Endodermal cell (in vitro differentiated cells): ENCODE data around the gene RDH13. TPM values are rescaled to one million over a fixed set of nuclear protein-coding genes. Genes with fewer than 3 reads are reported as not detected.
"Not testable (repeated sequence)": the region's sequence is repeated elsewhere in the genome, so short reads cannot be mapped to it uniquely, and the experiment has no call there.

Source experiments
- DNase-seq: peaks from one replicate; pipeline ENCODE4 v3.0.0-alpha.2; 2017
- H3K27ac ChIP-seq: 2 replicates; pipeline ENCODE4 v1.5.1; 2013; ENCODE audit warnings: mild to moderate bottlenecking, low read depth, low read length, moderate library complexity
- H3K27me3 ChIP-seq: 2 replicates; pipeline ENCODE4 v1.6.1; 2013; ENCODE audit warnings: mild to moderate bottlenecking, low read length, moderate library complexity; ENCODE audit not compliant: insufficient read depth, control insufficient read depth, poor library complexity, severe bottlenecking
- H3K36me3 ChIP-seq: 2 replicates; pipeline ENCODE4 v1.7.0; 2013; ENCODE audit warnings: mild to moderate bottlenecking, low read length, moderate library complexity; ENCODE audit not compliant: control insufficient read depth, insufficient read depth
- H3K4me1 ChIP-seq: one replicate; pipeline ENCODE4 v1.7.0; 2013; ENCODE audit warnings: low read length; ENCODE audit not compliant: control insufficient read depth, insufficient read depth
- H3K4me3 ChIP-seq: 2 replicates; pipeline ENCODE4 v1.5.1; 2013; ENCODE audit warnings: mild to moderate bottlenecking, low read length, moderate library complexity
- H3K9ac ChIP-seq: 2 replicates; pipeline ENCODE4 v1.6.1; 2013; ENCODE audit warnings: mild to moderate bottlenecking, low read length, moderate library complexity; ENCODE audit not compliant: poor library complexity, severe bottlenecking; ENCODE audit errors: extremely low read depth
- H3K9me3 ChIP-seq: 2 replicates; pipeline ENCODE4 v1.6.1; 2013; ENCODE audit warnings: mild to moderate bottlenecking, low read length, moderate library complexity; ENCODE audit not compliant: control insufficient read depth
- H3K27ac Mint-ChIP-seq: 2 replicates; pipeline ENCODE4 v1.8.0; 2020; ENCODE audit warnings: mixed read lengths
- H3K27me3 Mint-ChIP-seq: 2 replicates; pipeline ENCODE4 v1.8.0; 2021; ENCODE audit warnings: mild to moderate bottlenecking, mixed read lengths; ENCODE audit not compliant: insufficient read depth
- H3K36me3 Mint-ChIP-seq: 2 replicates; pipeline ENCODE4 v1.8.0; 2020; ENCODE audit warnings: low read depth, mixed read lengths
- H3K4me1 Mint-ChIP-seq: 2 replicates; pipeline ENCODE4 v1.8.0; 2020; ENCODE audit warnings: mixed read lengths
- H3K4me3 Mint-ChIP-seq: 2 replicates; pipeline ENCODE4 v1.8.0; 2020; ENCODE audit warnings: mild to moderate bottlenecking, moderate library complexity, mixed read lengths
- H3K9me3 Mint-ChIP-seq: 2 replicates; pipeline ENCODE4 v1.8.0; 2020; ENCODE audit warnings: mild to moderate bottlenecking, mixed read lengths
- WGBS, 2 experiments: methylation state at CpG; one replicate each; pipeline versions ENCODE4 v1.1.5 to v1.1.7; 2013; ENCODE audit warnings: missing lambda C conversion rate in 2 of 2, mixed read lengths in 1 of 2; ENCODE audit not compliant: insufficient coverage in 1 of 2, insufficient read length in 1 of 2; 5-methylcytosine and 5-hydroxymethylcytosine counted together
- total RNA-seq, 2 donors: library from RNA; stranded (reverse); fragmentation: NEBNext Ultra II Directional in 1 of 2; extraction: Animal tissue kit (Norgen Biotek cat#: 25700) in 1 of 2; gene quantifications; 2 replicates in 1 of 2; 3 replicates in 1 of 2; pipeline ENCODE4 v1.2.1, GENCODE V29; 2021
- TF ChIP-seq, protein P1 (sequence below): fragments of 200-600 bp; sonication (generic); conservative IDR thresholded peaks from 2 replicates; pipeline ENCODE4 v1.5.0; 2021; ENCODE audit warnings: antibody characterized with exemption, mild to moderate bottlenecking

RDH13 gene
- total RNA-seq, 2 donors from 2014 or later, result 20.6 to 39.0 TPM

GRCh38 chr19:55041244-55041626 is 21.7 kb downstream of the RDH13 start:
- no peak overlapping the region for H3K4me3 Mint-ChIP-seq
- no peak for DNase-seq
- H3K36me3 Mint-ChIP-seq, result peaks cover 47% of the 10 kb centered on the region
- H3K27ac Mint-ChIP-seq, result no peak overlapping the region
- H3K9me3 Mint-ChIP-seq, result no peaks in the 10 kb centered on the region
- no peak overlapping the region for H3K27ac ChIP-seq
- H3K4me1 Mint-ChIP-seq, result no peaks in the 10 kb centered on the region
- no peak overlapping the region for H3K9ac ChIP-seq
- H3K27me3 Mint-ChIP-seq, result no peaks in the 10 kb centered on the region
- TF ChIP-seq, protein P1, sequence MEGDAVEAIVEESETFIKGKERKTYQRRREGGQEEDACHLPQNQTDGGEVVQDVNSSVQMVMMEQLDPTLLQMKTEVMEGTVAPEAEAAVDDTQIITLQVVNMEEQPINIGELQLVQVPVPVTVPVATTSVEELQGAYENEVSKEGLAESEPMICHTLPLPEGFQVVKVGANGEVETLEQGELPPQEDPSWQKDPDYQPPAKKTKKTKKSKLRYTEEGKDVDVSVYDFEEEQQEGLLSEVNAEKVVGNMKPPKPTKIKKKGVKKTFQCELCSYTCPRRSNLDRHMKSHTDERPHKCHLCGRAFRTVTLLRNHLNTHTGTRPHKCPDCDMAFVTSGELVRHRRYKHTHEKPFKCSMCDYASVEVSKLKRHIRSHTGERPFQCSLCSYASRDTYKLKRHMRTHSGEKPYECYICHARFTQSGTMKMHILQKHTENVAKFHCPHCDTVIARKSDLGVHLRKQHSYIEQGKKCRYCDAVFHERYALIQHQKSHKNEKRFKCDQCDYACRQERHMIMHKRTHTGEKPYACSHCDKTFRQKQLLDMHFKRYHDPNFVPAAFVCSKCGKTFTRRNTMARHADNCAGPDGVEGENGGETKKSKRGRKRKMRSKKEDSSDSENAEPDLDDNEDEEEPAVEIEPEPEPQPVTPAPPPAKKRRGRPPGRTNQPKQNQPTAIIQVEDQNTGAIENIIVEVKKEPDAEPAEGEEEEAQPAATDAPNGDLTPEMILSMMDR, result no peak
- 97 to 98% methylated on average over 7 to 10 of the region's 10 CpGs for WGBS, 2 experiments
- H3K4me1 ChIP-seq, result no peaks in the 10 kb centered on the region
- H3K4me3 ChIP-seq, result no peak overlapping the region
- no peaks in the 10 kb centered on the region for H3K27me3 ChIP-seq
- H3K36me3 ChIP-seq, result peaks cover 65% of the 10 kb centered on the region
- H3K9me3 ChIP-seq, result no peaks in the 10 kb centered on the region

DNA sequence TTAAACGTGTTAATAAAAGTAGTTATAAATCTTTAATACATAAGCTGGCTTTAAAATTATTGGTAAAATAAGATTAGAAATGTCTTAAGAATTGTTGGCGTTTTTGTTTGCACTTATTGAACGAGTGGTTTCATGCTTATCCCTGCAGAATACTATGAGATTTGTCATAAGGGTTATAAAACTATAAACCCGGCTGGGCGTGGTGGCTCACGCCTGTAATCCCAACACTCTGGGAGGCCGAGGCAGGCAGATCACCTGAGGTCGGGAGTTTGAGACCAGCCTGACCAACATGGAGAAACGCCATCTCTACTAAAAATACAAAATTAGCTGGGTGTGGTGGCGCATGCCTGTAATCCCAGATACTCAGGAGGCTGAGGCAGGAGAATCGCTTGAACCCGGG is 22.3 kb downstream of the RDH13 start:
- not testable (repeated sequence) for H3K27ac Mint-ChIP-seq, DNase-seq, H3K4me1 Mint-ChIP-seq, H3K27me3 Mint-ChIP-seq, H3K27me3 ChIP-seq, H3K4me3 ChIP-seq, H3K9me3 ChIP-seq, H3K9me3 Mint-ChIP-seq, H3K4me3 Mint-ChIP-seq, H3K4me1 ChIP-seq, H3K27ac ChIP-seq, H3K9ac ChIP-seq
- H3K36me3 ChIP-seq, result peaks cover 64% of the 10 kb centered on the region
- peaks cover 47% of the 10 kb centered on the region for H3K36me3 Mint-ChIP-seq
- 70 to 91% methylated on average over 2 to 11 of the region's 12 CpGs for WGBS, 2 experiments

GRCh38 chr19:55037603-55038002 is 25.3 kb downstream of the RDH13 start:
- H3K27ac ChIP-seq, DNase-seq, H3K27me3 ChIP-seq, H3K9me3 Mint-ChIP-seq, H3K4me1 ChIP-seq, H3K27me3 Mint-ChIP-seq, H3K4me3 ChIP-seq, H3K4me3 Mint-ChIP-seq, H3K9ac ChIP-seq, H3K4me1 Mint-ChIP-seq, H3K9me3 ChIP-seq: not testable (repeated sequence)
- H3K36me3 ChIP-seq, result peaks cover 54% of the 10 kb centered on the region
- WGBS, 2 experiments, result 76 to 98% methylated on average over 2 to 6 of the region's 6 CpGs
- peak overlapping the region; percentile 44 for H3K27ac Mint-ChIP-seq
- H3K36me3 Mint-ChIP-seq, result peaks cover 34% of the 10 kb centered on the region

DNA sequence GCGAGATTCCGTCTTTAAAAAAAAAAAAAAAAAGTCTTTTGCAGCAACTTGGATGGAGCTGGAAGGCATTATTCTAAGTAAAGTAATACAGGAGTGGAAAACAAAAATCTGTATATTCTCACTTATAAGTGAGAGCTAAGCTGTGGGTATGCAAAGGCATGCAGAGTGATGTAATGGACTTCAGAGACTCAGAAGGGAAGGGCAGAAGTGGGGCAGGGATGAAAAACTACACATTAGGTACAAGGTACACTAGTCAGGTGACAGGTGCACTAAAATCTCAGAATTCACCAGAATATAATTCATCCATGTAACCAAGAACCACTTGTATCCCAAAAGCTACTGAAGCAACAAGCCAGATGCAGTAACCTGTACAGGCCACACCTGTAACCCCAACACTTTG is 26.9 kb downstream of the RDH13 start:
- DNase-seq, result no peak
- 92 to 100% methylated on average over 2 of the region's 2 CpGs for WGBS, 2 experiments
- H3K27me3 Mint-ChIP-seq, result no peaks in the 10 kb centered on the region
- H3K36me3 Mint-ChIP-seq, result peaks cover 22% of the 10 kb centered on the region
- H3K9ac ChIP-seq, result no peak overlapping the region
- H3K9me3 Mint-ChIP-seq, result no peaks in the 10 kb centered on the region
- no peaks in the 10 kb centered on the region for H3K9me3 ChIP-seq
- no peak overlapping the region for H3K4me3 Mint-ChIP-seq
- no peak overlapping the region for H3K27ac Mint-ChIP-seq
- no peak overlapping the region for H3K27ac ChIP-seq
- TF ChIP-seq, protein P1, result no peak
- H3K4me1 ChIP-seq, result no peaks in the 10 kb centered on the region
- no peak overlapping the region for H3K4me3 ChIP-seq
- H3K4me1 Mint-ChIP-seq, result no peaks in the 10 kb centered on the region
- H3K36me3 ChIP-seq, result peaks cover 54% of the 10 kb centered on the region
- no peaks in the 10 kb centered on the region for H3K27me3 ChIP-seq
